Nephron progenitor cell (in vitro differentiated cells): ENCODE measurements around the gene CNTNAP2.
A peak's percentile ranks its signal among the peaks of the same experiment; 100 is the strongest.

Experiments used
- DNase-seq: peaks from one replicate; pipeline ENCODE4 v3.0.0; 2021
- H3K27ac Mint-ChIP-seq: 2 replicates; pipeline ENCODE4 v1.8.0; 2021; ENCODE audit warnings: mild to moderate bottlenecking, moderate library complexity, mixed read lengths
- H3K27me3 Mint-ChIP-seq: 2 replicates; pipeline ENCODE4 v1.8.0; 2021; ENCODE audit warnings: mild to moderate bottlenecking, low read depth, mixed read lengths; ENCODE audit not compliant: poor library complexity
- H3K36me3 Mint-ChIP-seq: 2 replicates; pipeline ENCODE4 v1.8.0; 2021; ENCODE audit warnings: low read depth, mixed read lengths
- H3K4me1 Mint-ChIP-seq: 2 replicates; pipeline ENCODE4 v1.8.0; 2021; ENCODE audit warnings: mixed read lengths
- H3K4me3 Mint-ChIP-seq: 2 replicates; pipeline ENCODE4 v1.8.0; 2021; ENCODE audit warnings: mild to moderate bottlenecking, moderate library complexity, mixed read lengths
- H3K9me3 Mint-ChIP-seq: 2 replicates; pipeline ENCODE4 v1.8.0; 2021; ENCODE audit warnings: mild to moderate bottlenecking, moderate library complexity, mixed read lengths
- CTCF ChIP-seq: fragments of 200-600 bp; sonication (generic); IDR thresholded peaks from 2 replicates; pipeline ENCODE4 v1.5.0; 2021; ENCODE audit warnings: antibody characterized with exemption

The CNTNAP2 gene

DNA sequence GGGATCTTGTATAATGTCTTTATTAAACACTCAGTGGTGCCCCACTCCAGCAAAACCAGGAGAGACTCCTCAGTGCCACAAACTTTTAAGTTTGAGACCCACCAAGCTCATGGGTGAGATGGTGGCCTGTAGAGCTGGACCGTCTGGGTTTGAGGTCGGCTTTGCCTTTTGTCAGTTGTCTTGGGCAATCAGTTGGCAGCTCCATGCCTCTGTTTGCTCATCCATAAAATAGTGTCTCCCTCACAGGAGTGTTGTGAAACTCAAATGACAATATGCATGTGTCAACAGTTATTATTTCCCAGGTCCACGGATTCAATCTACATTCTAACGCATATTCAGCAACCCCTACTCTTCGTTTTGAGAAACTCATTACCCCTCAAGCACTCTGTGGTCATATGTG, 2106.1 kb downstream of the CNTNAP2 start:
- no peaks in the 10 kb centered on the region for H3K36me3 Mint-ChIP-seq
- peaks cover 18% of the 10 kb centered on the region for H3K9me3 Mint-ChIP-seq
- TF ChIP-seq CTCF = no peak
- peaks cover 7% of the 10 kb centered on the region for H3K27me3 Mint-ChIP-seq
- peaks cover 13% of the 10 kb centered on the region for H3K4me1 Mint-ChIP-seq
- no peak overlapping the region for H3K4me3 Mint-ChIP-seq
- H3K27ac Mint-ChIP-seq = no peak overlapping the region
- no peak for DNase-seq

DNA sequence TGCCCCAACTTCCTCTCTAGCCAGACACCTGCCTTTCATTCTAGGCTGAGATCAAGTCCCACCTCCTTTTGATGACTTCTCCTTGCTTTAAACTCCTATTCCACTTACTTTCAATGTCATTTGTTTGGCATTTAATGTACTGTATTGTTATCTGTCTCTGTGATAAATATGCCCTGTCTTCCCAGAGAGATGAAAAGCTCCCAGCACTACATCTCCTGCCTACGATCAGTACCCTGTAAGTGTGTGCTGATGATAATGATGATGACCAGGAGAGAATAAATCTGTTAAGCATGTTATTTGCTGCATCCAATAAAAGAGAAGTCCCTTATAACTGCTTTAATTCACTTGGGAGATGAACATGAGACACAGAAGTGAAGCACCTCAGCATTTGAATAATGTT, 2106.6 kb downstream of the CNTNAP2 start:
- TF ChIP-seq CTCF = no peak
- Mint-ChIP-seq H3K4me1 (peaks cover 14% of the 10 kb centered on the region), H3K4me3 (no peak overlapping the region), H3K9me3 (peaks cover 18% of the 10 kb centered on the region), H3K36me3 (no peaks in the 10 kb centered on the region), H3K27me3 (peaks cover 7% of the 10 kb centered on the region), H3K27ac (no peak overlapping the region)
- DNase-seq = no peak

DNA sequence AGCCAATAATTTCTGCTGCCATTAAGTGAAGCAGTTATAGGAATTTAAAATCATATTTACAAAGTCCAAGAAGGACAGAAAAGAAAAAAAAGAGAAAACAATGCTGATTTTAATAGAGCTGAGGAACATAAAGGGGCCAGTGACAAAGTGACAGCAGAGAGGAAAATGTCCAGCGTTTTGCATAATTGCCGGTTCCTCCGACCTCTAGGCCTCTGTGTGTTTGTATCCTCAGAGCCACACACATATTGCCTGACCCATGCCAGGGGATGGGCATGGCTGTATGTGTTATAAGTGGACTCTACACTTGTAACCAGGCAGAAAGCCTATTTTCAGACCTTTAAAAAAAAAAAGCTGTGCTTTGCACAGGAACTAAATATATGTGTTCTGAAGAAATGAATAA, 2107.1 kb downstream of the CNTNAP2 start:
- Mint-ChIP-seq H3K27ac (no peak overlapping the region), H3K36me3 (no peaks in the 10 kb centered on the region), H3K4me1 (peaks cover 14% of the 10 kb centered on the region), H3K4me3 (no peak overlapping the region), H3K27me3 (peaks cover 7% of the 10 kb centered on the region), H3K9me3 (peaks cover 18% of the 10 kb centered on the region)
- TF ChIP-seq CTCF = no peak
- DNase-seq = no peak

DNA sequence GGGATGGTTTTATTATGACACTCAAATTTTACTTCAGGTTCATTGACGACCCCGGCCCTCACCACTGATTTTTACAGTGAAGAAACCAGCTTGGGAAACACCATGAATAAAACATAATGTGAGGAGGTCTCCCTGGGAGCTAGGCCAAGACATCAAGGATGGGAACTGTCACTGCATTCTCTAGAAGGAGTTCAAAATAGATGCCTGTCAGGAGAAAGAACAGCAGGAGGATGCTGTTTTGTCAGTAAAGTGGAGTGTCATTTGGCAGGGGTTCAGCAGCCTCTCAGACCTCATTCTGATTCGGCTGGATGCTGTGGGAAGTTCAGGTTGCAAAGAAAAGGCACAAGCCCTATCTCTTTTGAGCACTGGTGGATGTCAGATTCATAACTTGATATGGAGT, 2113.7 kb downstream of the CNTNAP2 start:
- H3K9me3 Mint-ChIP-seq = peaks cover 5% of the 10 kb centered on the region
- H3K27me3 Mint-ChIP-seq = peaks cover 6% of the 10 kb centered on the region
- peak overlapping the region; percentile 20 for H3K27ac Mint-ChIP-seq
- no peak for TF ChIP-seq CTCF
- H3K4me1 Mint-ChIP-seq = peaks cover 14% of the 10 kb centered on the region
- H3K36me3 Mint-ChIP-seq = no peaks in the 10 kb centered on the region
- DNase-seq = no peak
- no peak overlapping the region for H3K4me3 Mint-ChIP-seq

DNA sequence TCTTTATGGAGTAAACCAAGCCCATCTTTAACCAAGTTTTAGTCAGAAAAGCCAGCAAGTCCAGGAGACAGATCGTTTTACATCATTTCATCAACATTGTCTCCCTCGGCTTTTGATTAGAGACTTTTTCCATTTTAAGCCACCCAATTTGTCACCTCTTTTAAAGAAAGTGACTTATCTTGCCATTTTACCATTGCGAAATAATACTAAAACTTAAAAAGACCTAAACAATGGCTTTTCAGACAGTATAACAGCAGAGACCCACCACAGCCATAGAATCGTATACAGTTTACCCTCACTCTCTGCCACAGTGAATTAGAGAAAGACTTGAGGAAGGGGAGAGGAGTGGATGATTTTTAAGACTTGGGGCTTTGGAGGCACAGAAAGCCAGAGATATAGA, 2114.3 kb downstream of the CNTNAP2 start:
- no peak for TF ChIP-seq CTCF
- Mint-ChIP-seq H3K4me3 (no peak overlapping the region), H3K4me1 (peaks cover 14% of the 10 kb centered on the region), H3K27me3 (peaks cover 6% of the 10 kb centered on the region), H3K36me3 (no peaks in the 10 kb centered on the region), H3K9me3 (no peaks in the 10 kb centered on the region), H3K27ac (no peak overlapping the region)
- no peak for DNase-seq

- Mint-ChIP-seq H3K36me3 (no peaks in the 10 kb centered on the region), H3K4me3 (no peak overlapping the region), H3K9me3 (no peaks in the 10 kb centered on the region), H3K4me1 (peaks cover under 1% of the 10 kb centered on the region), H3K27me3 (peaks cover 3% of the 10 kb centered on the region), H3K27ac (no peak overlapping the region)
- no peak for DNase-seq
- TF ChIP-seq CTCF = no peak
Observed at GRCh38 chr7:148232784-148233183, 2116.2 kb downstream of the CNTNAP2 start.
